Right lobe of liver (tissue), 6 donors: Measurements from ENCODE around the gene COL6A5. TPM values are rescaled to one million over a fixed set of nuclear protein-coding genes. Genes with fewer than 3 reads are reported as not detected.
A peak's percentile ranks its signal among the peaks of the same experiment; 100 is the strongest.

ENCODE experiments used
- ATAC-seq, 4 donors: fragments of 200-7000 bp; cut with Tn5 transposase; one replicate each; pipeline ENCODE4 v1.9.1; 2020; ENCODE audit warnings: mild to moderate bottlenecking in 4 of 4, moderate library complexity in 4 of 4
- DNase-seq, 3 donors: peaks; one replicate each; pipeline ENCODE4 v3.0.0-alpha.2; 2020
- H3K27ac ChIP-seq, 3 donors: fragments of 200-600 bp; one replicate each; pipeline ENCODE4 v1.8.0; 2022
- H3K27me3 ChIP-seq, 2 donors: fragments of 200-600 bp; one replicate each; pipeline ENCODE4 v1.8.0; 2022
- H3K36me3 ChIP-seq, 4 donors: fragments of 200-600 bp; sonication (generic) in 1 of 4; one replicate each; pipeline versions ENCODE4 v1.5.1 to v1.8.0; 2017 to 2022; ENCODE audit warnings: control low read depth in 1 of 4
- H3K4me1 ChIP-seq, 4 donors: fragments of 200-600 bp; sonication (generic) in 1 of 4; one replicate each; pipeline versions ENCODE4 v1.5.1 to v1.8.0; 2017 to 2022; ENCODE audit warnings: control low read depth in 1 of 4
- H3K4me3 ChIP-seq, 3 donors: fragments of 200-600 bp; one replicate each; pipeline ENCODE4 v1.8.0; 2022
- H3K9me3 ChIP-seq, 4 donors: fragments of 200-600 bp; sonication (generic) in 1 of 4; one replicate each; pipeline versions ENCODE4 v1.5.1 to v1.8.0; 2017 to 2022; ENCODE audit warnings: control low read depth in 1 of 4
- CTCF ChIP-seq, 4 donors: fragments of 200-600 bp in 3 of 4; fragments of 450-650 bp in 1 of 4; IDR thresholded peaks; one replicate each; pipeline versions ENCODE4 v1.5.1 to v1.8.0; 2016 to 2022; ENCODE audit warnings: antibody characterized with exemption in 4 of 4, mild to moderate bottlenecking in 2 of 4
- POLR2A ChIP-seq: fragments of 450-650 bp; IDR thresholded peaks from one replicate; pipeline ENCODE4 v1.6.1; 2017; ENCODE audit warnings: antibody characterized with exemption, mild to moderate bottlenecking
- WGBS: methylation state at CpG from one replicate; pipeline ENCODE4 v1.1.6; 2018; ENCODE audit warnings: low coverage, low lambda C conversion rate; ENCODE audit not compliant: insufficient coverage; ENCODE audit errors: missing lambda C conversion rate; 5-methylcytosine and 5-hydroxymethylcytosine counted together
- intact Hi-C, 2 donors: fragments of 100-400 bp; cut with DNase I; formaldehyde crosslinking; loops; one replicate each; pipeline versions ENCODE4 v1.11.2 to v1.14.1; 2022
- long read RNA-seq: library from polyadenylated mRNA; unstranded; transcript quantifications from one replicate; pipeline ENCODE4 v2.0.0, GENCODE V29; 2019
- total RNA-seq, 6 experiments: library from RNA; depleted of rRNA in 2 of 6; stranded (reverse); fragments of >200 nt in 2 of 6; fragmentation: NEBNext Ultra II Directional in 3 of 6; extraction: Animal tissue kit (Norgen Biotek cat#: 25700) in 3 of 6; gene quantifications; one replicate each; pipeline versions ENCODE4 v1.1.0 to v1.2.4, GENCODE V29; 2016 to 2023
- donor health status: DM: no; HTN: yes; CAD: no.
- donor health status: DM: no; HTN: no; CAD: no.
- donor health status: DM: no; HTN: no; CAD: no.
- donor health status: DM: no; HTN: yes; CAD: no.
- donor health status: DM: no; HTN: yes; CAD: no.

Gene COL6A5
- not detected for total RNA-seq
- long read RNA-seq: 0 reads

GRCh38 chr3:130345487-130346079 is at the start of gene COL6A5:
Gene COL6A5, plus strand, starts transcription at chr3:130345672. Its CDS starts 27,967 bp downstream, at chr3:130373639.
- 0% methylated on average over 16 of the region's 41 CpGs for WGBS
- TF ChIP-seq POLR2A (no peak), CTCF (IDR thresholded peaks at IDR 0.05) (no peak)
- Histone ChIP-seq H3K36me3 (no peaks in the 10 kb centered on the region), H3K27ac (no peak within 1 kb of the TSS), H3K4me1 (no peaks in the 10 kb centered on the region), H3K9me3 (no peaks in the 10 kb centered on the region), H3K27me3 (peaks cover 8% of the 10 kb centered on the region in 2 donors), H3K4me3 (no peak within 1 kb of the TSS)
- intact Hi-C loops: no loop called here
- peak in 1 of 3 donors; percentile 14 for DNase-seq
- ATAC-seq: no peak

- Histone ChIP-seq H3K4me1 (no peaks in the 10 kb centered on the region), H3K9me3 (no peaks in the 10 kb centered on the region), H3K27ac (no peak overlapping the region), H3K4me3 (no peak overlapping the region), H3K36me3 (no peaks in the 10 kb centered on the region), H3K27me3 (no peaks in the 10 kb centered on the region)
- DNase-seq (no peak), ATAC-seq (no peak)
- no peak for TF ChIP-seq POLR2A
- intact Hi-C loops: no loop called here
- 26% methylated on average over 2 of the region's 2 CpGs for WGBS
Observed at GRCh38 chr3:130299531-130299930, 45.9 kb upstream of the COL6A5 start.

- ATAC-seq (no peak), DNase-seq (no peak)
- Histone ChIP-seq H3K4me3 (no peak overlapping the region), H3K4me1 (no peaks in the 10 kb centered on the region), H3K9me3 (no peaks in the 10 kb centered on the region), H3K36me3 (no peaks in the 10 kb centered on the region), H3K27me3 (no peaks in the 10 kb centered on the region), H3K27ac (no peak overlapping the region)
- 76% methylated on average over 8 of the region's 11 CpGs for WGBS
- intact Hi-C loops: no loop called here
- no peak for TF ChIP-seq POLR2A
- TF ChIP-seq CTCF (IDR thresholded peaks at IDR 0.05): no peak
Observed at GRCh38 chr3:130300888-130301287, 44.6 kb upstream of the COL6A5 start.

- no peaks in the 10 kb centered on the region for H3K4me1 ChIP-seq
- 30% methylated on average over 4 of the region's 4 CpGs for WGBS
- intact Hi-C loops: no loop called here
- no peak overlapping the region for H3K4me3 ChIP-seq
- H3K9me3 ChIP-seq: no peaks in the 10 kb centered on the region
- DNase-seq (no peak), ATAC-seq (no peak)
- no peak overlapping the region for H3K27ac ChIP-seq
- H3K36me3 ChIP-seq: no peaks in the 10 kb centered on the region
- H3K27me3 ChIP-seq: no peaks in the 10 kb centered on the region
- TF ChIP-seq POLR2A (no peak), CTCF (IDR thresholded peaks at IDR 0.05) (no peak)
Observed at GRCh38 chr3:130310109-130310508, 35.4 kb upstream of the COL6A5 start.

GRCh38 chr3:130312374-130312773 is 33.1 kb upstream of the COL6A5 start:
- Histone ChIP-seq H3K9me3 (no peaks in the 10 kb centered on the region), H3K36me3 (no peaks in the 10 kb centered on the region), H3K27me3 (no peaks in the 10 kb centered on the region), H3K4me3 (no peak overlapping the region), H3K4me1 (no peaks in the 10 kb centered on the region), H3K27ac (no peak overlapping the region)
- ATAC-seq (no peak), DNase-seq (no peak)
- intact Hi-C loops: no loop called here
- TF ChIP-seq CTCF (IDR thresholded peaks at IDR 0.05): no peak
